ENCODE results near the gene RNF144B.

GRCh38 chr6:18347866-18348265 lies 39.3 kb upstream of the RNF144B start:
- TF ChIP-seq SMC3 (conservative IDR thresholded peaks at IDR 0.05; ENCODE audit: insufficient read depth, low read depth, low read length) (no peak), RFX5 (IDR thresholded peaks at IDR 0.05; ENCODE audit: low read depth, low read length) (no peak), NCOA2 (IDR thresholded peaks at IDR 0.05; ENCODE audit: partially characterized antibody in 2 of 2) (no peak), SIN3A (IDR thresholded peaks at IDR 0.05; ENCODE audit: borderline replicate concordance in 2 of 2, control insufficient read depth in 1 of 2, low read depth in 2 of 2, low read length in 2 of 2) (no peak), FOXM1 (IDR thresholded peaks at IDR 0.05; ENCODE audit: low read depth) (no peak), FOXM1 (CRISPR knock-in tag; IDR thresholded peaks at IDR 0.05; ENCODE audit: low read depth) (no peak), TCF3 (CRISPR knock-in tag; IDR thresholded peaks at IDR 0.05) (no peak), IRF2 (CRISPR knock-in tag; IDR thresholded peaks at IDR 0.05) (no peak), ZFP91 (CRISPR knock-in tag; IDR thresholded peaks at IDR 0.05) (no peak), TCF7L2 (IDR thresholded peaks at IDR 0.05; ENCODE audit: low read depth, low read length) (no peak), ZBED1 (IDR thresholded peaks at IDR 0.05) (no peak), FOSL1 (tag; conservative IDR thresholded peaks at IDR 0.05) (no peak)

Data from K562 (cell line).